Hepatocyte (in vitro differentiated cells): Measurements from ENCODE around the gene OXLD1. TPM values are rescaled to one million over a fixed set of nuclear protein-coding genes. Genes with fewer than 3 reads are reported as not detected.

Experiments
- DNase-seq: peaks from one replicate; pipeline ENCODE4 v3.0.0-alpha.2; 2016; ENCODE audit warnings: low spot score
- H2AFZ ChIP-seq: fragments of 200-600 bp; sonication (generic); 2 replicates; pipeline ENCODE4 v1.6.0; 2016; ENCODE audit warnings: antibody characterized with exemption, mild to moderate bottlenecking
- H3K27ac ChIP-seq: fragments of 200-600 bp; sonication (generic); 2 replicates; pipeline ENCODE4 v1.5.1; 2016; ENCODE audit warnings: mild to moderate bottlenecking
- H3K27me3 ChIP-seq: fragments of 200-600 bp; sonication (generic); 2 replicates; pipeline ENCODE4 v1.6.1; 2016
- H3K36me3 ChIP-seq: fragments of 200-600 bp; sonication (generic); replicated peaks from 2 replicates; pipeline ENCODE4 v1.5.1; 2016; ENCODE audit warnings: low read depth; ENCODE audit not compliant: insufficient read depth
- H3K4me1 ChIP-seq: fragments of 200-600 bp; sonication (generic); 2 replicates; pipeline ENCODE4 v1.5.1; 2016; ENCODE audit warnings: mild to moderate bottlenecking, moderate library complexity; ENCODE audit not compliant: insufficient read depth
- H3K4me2 ChIP-seq: fragments of 200-600 bp; sonication (generic); 2 replicates; pipeline ENCODE4 v1.6.0; 2016
- H3K4me3 ChIP-seq: fragments of 200-600 bp; sonication (generic); 2 replicates; pipeline ENCODE4 v1.5.1; 2016; ENCODE audit warnings: mild to moderate bottlenecking
- H3K79me2 ChIP-seq: fragments of 200-600 bp; sonication (generic); 2 replicates; pipeline ENCODE4 v1.6.0; 2017; ENCODE audit warnings: mild to moderate bottlenecking
- H3K9me2 ChIP-seq: fragments of 200-600 bp; sonication (generic); replicated peaks from 2 replicates; pipeline ENCODE4 v1.6.0; 2017; ENCODE audit warnings: mild to moderate bottlenecking; ENCODE audit not compliant: insufficient read depth
- H3K9me3 ChIP-seq: fragments of 200-600 bp; sonication (generic); 2 replicates; pipeline ENCODE4 v1.5.1; 2016; ENCODE audit warnings: low read depth, mild to moderate bottlenecking
- H4K20me1 ChIP-seq: fragments of 200-600 bp; sonication (generic); 2 replicates; pipeline ENCODE4 v1.6.0; 2016; ENCODE audit warnings: mild to moderate bottlenecking; ENCODE audit not compliant: insufficient read depth, poor library complexity, severe bottlenecking
- CTCF ChIP-seq: fragments of 200-600 bp; sonication (generic); IDR thresholded peaks from 2 replicates; pipeline ENCODE4 v1.5.1; 2016; ENCODE audit warnings: antibody characterized with exemption, mild to moderate bottlenecking; ENCODE audit not compliant: poor library complexity
- EZH2 ChIP-seq: fragments of 200-600 bp; sonication (generic); IDR thresholded peaks from 2 replicates; pipeline ENCODE4 v1.6.1; 2016; ENCODE audit warnings: antibody characterized with exemption, mild to moderate bottlenecking, borderline replicate concordance
- EZH2phosphoT487 ChIP-seq: fragments of 200-600 bp; sonication (generic); IDR thresholded peaks from one replicate; pipeline ENCODE4 v1.6.1; 2018; ENCODE audit warnings: antibody characterized with exemption, mild to moderate bottlenecking, low read depth, moderate library complexity; ENCODE audit not compliant: unreplicated experiment, severe bottlenecking
- WGBS: methylation state at CpG from one replicate; pipeline ENCODE4 v1.1.6; 2016; ENCODE audit warnings: low lambda C conversion rate; ENCODE audit errors: missing lambda C conversion rate; 5-methylcytosine and 5-hydroxymethylcytosine counted together
- polyA plus RNA-seq: library from polyadenylated mRNA; unstranded; fragments of >200 nt; fragmentation: Nextera tagmentation; extraction: Ambion mirVana; gene quantifications from 2 replicates; pipeline ENCODE4 v1.2.1, GENCODE V29; 2016
- total RNA-seq: library from RNA; depleted of rRNA; stranded (reverse); fragments of >200 nt; gene quantifications from 2 replicates; pipeline ENCODE4 v1.2.3, GENCODE V29; 2014

The OXLD1 gene
- total and polyA plus RNA-seq, 2 experiments from 2014 or later: 37.8 to 39.8 TPM

DNA sequence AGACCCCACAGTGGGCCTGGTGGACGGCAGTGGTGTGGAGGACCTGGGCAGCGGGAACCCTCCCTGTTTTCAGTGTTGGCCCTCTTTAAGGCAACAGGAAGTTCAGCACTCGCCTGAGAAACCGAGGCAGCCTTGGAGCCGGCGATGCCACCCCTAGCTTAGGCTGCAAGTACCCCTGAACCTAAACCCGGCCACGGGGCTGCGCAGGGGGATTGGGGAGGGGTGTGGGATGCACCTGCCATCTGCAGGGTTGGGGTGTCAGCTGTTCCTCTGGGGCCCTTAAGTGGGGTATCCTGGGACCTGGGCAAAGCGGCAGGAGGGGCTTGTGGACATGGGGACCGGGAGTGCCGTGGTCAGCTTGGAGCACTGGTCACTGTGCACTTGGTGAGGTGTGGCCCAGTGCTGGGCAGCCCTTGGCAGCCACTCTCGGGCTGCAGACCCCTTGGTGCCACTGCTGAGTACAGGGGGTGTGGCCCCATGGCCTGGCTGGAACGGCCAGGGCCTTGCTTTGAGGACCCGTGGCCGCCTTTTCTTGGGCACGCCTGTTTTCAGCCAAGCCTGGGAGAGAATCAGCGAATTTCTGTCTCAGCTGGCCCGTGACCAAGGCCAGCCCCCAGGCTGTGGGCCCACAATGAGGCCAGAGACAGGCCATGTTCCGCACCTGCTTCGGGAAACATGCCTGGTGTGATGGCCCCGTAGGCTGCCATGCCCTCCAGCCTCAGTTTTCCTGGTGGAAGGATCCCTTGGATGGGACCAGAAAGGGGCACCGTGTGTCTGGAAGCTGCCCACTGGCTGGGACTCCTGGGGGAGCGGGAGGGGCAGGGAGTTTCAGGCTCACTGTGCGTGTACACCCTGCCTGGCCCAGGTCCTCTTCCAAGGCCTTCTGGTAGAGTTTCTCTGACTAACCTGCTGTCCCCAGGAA, 41.6 kb upstream of the OXLD1 start:
- H3K9me3 ChIP-seq: no peaks in the 10 kb centered on the region
- H3K4me2 ChIP-seq: no peak overlapping the region
- TF ChIP-seq EZH2 (no peak), CTCF (no peak), EZH2phosphoT487 (no peak)
- H2AFZ ChIP-seq: no peak overlapping the region
- H3K27me3 ChIP-seq: no peaks in the 10 kb centered on the region
- no peaks in the 10 kb centered on the region for H4K20me1 ChIP-seq
- WGBS: 97% methylated on average over 23 of the region's 25 CpGs
- H3K4me1 ChIP-seq: peaks cover 26% of the 10 kb centered on the region
- H3K27ac ChIP-seq: no peak overlapping the region
- no peaks in the 10 kb centered on the region for H3K36me3 ChIP-seq
- peaks cover 26% of the 10 kb centered on the region for H3K79me2 ChIP-seq
- no peak overlapping the region for H3K4me3 ChIP-seq
- H3K9me2 ChIP-seq: no peaks in the 10 kb centered on the region
- no peak for DNase-seq

DNA sequence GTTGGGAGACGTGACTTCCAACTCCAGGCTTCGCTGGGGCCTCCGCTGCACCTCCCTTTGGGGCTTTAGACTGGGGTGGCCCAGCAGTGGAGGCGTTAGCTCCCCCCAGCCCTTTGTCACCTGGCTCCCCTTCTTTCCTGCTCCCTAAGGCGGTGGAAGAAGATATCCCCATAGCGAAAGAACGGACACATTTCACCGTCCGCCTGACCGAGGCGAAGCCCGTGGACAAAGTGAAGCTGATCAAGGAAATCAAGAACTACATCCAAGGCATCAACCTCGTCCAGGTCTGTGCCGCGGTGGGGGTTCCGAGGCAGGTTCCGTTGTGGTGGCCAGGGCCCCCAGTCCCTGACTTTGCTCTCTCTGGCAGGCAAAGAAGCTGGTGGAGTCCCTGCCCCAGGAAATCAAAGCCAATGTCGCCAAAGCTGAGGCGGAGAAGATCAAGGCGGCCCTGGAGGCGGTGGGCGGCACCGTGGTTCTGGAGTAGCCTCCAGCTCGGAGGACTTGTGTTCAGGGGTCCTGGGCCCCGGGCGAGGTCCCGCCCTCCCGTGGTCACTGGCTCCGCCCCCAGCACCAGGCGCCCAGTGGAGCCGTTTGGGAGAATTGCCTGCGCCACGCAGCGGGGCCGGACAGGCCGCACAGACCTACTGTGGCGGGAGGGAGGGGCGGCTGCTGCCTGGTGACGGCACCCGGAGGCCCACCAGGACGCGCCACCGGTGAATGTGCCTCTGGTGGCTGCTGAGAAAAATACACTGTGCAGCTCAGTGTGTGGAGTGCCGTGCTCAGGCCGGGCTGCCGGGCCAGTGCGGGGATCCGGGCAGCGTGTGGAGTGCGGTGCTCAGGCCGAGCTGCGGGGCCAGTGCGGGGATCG, 40.6 kb upstream of the OXLD1 start:
- Histone ChIP-seq H3K9me3 (no peaks in the 10 kb centered on the region), H3K36me3 (no peaks in the 10 kb centered on the region), H3K27ac (no peak overlapping the region), H3K4me1 (peaks cover 28% of the 10 kb centered on the region), H3K79me2 (peaks cover 32% of the 10 kb centered on the region), H3K4me3 (no peak overlapping the region), H2AFZ (no peak overlapping the region), H3K4me2 (no peak overlapping the region), H3K27me3 (no peaks in the 10 kb centered on the region), H3K9me2 (no peaks in the 10 kb centered on the region), H4K20me1 (no peaks in the 10 kb centered on the region)
- TF ChIP-seq EZH2 (no peak), EZH2phosphoT487 (no peak), CTCF (no peak)
- no peak for DNase-seq
- 95% methylated on average over 53 of the region's 54 CpGs for WGBS

DNA sequence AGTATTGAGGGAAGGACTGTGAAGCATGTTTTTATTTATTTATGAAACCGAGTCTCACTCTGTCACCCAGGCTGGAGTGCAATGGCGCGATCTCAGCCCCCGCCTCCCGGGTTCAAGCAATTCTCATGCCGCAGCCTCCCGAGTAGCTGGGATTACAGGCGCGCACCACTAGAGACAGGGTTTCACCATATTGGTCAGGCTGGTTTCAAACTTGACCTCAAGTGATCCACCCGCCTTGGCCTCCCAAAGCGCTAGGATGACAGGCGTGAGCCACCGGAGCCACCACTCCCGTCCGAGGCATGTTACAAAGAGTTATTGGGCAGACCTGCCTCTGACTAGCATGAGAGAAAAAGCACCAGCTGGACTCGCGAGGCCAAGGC, 39.8 kb upstream of the OXLD1 start:
- Histone ChIP-seq H3K4me1 (peaks cover 29% of the 10 kb centered on the region), H3K9me2 (no peaks in the 10 kb centered on the region), H4K20me1 (peaks cover 6% of the 10 kb centered on the region), H3K79me2 (peaks cover 40% of the 10 kb centered on the region), H3K4me2 (no peak overlapping the region), H3K27ac (no peak overlapping the region), H3K9me3 (no peaks in the 10 kb centered on the region), H3K4me3 (no peak overlapping the region), H3K36me3 (no peaks in the 10 kb centered on the region), H2AFZ (no peak overlapping the region), H3K27me3 (no peaks in the 10 kb centered on the region)
- DNase-seq: no peak
- 97% methylated on average over 17 of the region's 17 CpGs for WGBS
- no peak for TF ChIP-seq EZH2phosphoT487
- no peak for TF ChIP-seq CTCF
